ENCODE data around the gene RASGRP4.
"Not testable (repeated sequence)": the region's sequence is repeated elsewhere in the genome, so short reads cannot be mapped to it uniquely, and the experiment has no call there.

RASGRP4 gene

DNA sequence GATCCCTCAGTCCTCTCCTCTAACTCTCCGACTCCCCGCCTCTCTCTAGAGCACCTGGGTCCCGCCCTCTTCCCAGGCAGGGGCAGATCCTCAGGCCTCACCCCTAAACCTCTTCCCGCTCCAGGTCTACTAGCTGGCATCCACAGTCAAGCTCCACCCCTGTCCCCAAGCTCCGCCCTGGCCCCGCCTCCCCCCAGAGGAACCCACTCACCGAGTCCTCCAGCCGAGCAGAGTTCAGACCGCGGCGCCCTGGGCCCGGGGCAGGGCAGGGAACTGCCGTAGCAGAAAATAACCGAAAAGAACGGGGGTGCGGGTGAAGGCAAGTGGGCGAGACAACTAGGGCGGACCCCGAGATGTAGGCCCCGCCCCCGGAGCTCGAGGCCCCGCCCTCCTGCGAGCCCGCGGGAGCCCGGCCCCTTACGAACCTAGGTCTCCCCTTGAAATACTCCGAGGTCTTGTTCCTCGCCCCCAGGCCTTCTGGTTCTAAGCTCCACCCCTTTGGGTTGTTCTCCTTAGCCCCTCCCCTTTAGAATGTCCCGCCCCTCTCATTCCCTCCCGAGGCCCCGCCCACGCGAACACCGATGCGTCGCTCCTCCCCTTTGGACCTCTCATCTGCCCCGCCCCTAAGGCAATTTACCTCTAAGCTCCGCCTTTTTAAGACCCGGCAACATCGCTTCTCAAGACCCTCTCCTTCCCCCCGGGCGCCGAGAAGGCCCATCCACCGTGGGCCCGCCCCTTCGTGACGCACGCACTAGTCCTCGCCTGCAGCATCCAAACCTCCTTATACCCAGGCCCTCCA is 38.3 kb downstream of the RASGRP4 start, which contains the start of gene GGN:
Gene GGN (minus strand): TSS at position 485 of the 799 bp plus-strand sequence. CDS start 773 bp downstream, outside the sequence.
- peak; percentile 96 for DNase-seq

DNA sequence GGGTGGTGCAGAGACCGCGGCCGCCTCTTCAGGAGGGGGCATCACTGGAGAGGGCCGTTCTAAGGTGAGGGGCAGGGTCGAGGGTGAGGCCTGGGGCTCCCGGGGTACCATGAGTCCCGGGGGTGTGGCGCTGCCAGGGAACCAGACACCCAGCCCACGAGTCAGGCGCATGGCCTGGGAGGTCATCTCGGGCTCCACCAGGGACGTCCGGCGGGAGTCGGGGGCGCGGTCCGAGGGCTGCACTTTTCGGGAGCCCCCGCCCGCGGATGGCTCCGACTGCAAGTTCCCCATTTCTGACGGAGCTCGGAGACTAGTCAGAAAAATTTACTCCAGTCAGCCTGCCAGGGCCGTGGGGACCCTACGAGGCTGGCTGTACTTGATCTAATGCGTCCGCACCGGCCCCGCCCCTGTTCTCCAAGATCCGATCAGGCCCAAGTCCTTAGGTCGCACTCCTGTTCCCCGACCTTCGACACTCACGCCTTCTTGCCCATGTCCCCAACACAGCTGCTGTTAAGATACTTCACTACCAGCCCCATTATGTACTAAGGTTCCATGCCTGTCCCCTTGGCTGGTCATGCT is 39.0 kb downstream of the RASGRP4 start:
- DNase-seq, result no peak

DNA sequence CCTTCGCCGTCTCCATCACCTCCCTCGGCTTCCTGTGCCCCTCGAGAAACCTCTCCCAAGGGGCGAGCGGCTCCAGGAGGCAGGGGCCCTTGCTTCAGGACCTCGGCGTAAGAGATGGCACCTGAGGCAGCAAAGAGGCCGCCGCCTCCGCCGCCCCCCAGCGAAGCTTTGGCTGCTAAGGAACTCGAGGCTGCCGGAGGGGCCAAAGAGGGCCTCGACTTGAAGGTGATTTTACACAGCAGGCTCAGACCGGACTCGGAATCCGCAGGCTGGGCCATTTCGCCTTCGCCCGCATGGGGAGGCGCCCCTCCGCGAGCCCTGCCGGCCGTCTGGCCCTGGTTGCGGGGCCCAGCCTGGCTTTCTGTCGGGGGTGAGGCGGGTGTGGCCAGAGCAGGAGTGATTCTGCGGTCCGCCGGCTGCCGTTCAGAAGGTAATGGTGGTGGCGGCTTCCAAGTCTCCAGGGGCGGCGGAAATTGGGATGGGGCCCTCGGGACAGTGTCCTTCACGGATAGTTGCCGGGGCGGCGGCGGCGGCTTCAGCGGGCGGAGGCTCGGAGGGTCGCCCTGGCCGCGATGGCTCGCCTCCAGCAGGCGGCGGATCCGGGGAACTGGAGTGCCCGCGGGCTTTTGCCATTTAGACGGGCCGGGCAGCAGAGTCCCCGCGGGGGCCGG is 39.6 kb downstream of the RASGRP4 start:
- no peak for DNase-seq

DNA sequence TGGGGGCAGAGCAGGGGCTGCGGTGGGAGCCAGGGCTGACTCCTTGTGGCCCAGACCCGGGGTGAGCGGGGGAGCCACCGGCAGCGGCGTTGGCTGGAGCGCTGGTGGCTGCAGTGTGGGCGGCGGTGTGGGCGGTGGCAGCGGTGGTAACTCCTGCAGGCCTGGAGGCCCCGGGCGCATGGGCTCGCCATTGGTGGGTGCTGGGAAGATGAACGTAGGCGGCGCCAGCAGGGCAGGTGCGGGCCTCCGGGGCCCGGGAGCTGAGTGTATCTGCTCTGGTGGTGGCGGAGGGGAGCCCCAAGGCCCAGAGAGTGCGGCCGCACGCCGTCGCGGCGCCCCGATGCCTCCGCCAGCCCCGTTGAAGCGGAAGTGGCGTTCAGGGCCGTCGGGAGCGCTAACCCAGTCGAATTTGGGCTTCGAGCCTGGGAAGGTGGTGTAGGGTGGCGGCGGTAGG is 40.2 kb downstream of the RASGRP4 start:
- no peak for DNase-seq

DNA sequence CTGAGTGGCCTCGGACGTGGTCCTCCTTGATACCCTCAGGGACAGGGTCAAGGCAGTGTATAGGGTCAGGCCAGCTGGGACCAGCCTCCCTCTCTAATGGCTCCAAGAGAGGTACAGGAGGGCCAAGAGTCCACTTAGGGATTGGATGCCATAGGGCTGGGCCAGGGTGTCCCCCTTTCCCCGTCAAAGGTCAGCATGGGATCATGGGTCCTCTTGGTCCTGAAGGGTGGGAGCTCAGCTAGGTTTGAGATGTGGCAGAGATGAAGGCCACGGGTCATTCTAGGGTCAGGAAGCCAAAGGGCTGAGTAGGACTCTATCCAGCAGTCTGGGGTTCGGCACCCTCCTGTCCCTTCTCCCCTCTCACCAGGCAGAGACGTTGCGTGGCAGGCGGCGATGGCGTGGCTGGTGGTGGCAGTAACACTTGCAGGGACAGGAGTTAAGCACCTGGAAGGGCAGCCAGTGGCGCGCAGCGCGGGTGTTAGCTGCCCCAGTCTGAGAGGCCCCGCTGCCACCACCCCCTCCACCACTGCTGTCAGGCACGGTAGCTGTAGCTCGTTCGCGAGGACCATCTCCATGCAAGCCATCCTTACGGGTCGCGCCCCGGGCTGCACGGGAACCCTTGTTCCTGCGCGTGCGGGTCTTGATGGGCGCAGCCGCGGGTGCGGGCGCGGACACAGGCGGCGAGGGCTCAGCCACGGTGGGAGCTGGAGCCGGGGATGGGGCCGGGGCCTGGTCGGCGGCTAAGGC is 40.8 kb downstream of the RASGRP4 start:
- no peak for DNase-seq

DNA sequence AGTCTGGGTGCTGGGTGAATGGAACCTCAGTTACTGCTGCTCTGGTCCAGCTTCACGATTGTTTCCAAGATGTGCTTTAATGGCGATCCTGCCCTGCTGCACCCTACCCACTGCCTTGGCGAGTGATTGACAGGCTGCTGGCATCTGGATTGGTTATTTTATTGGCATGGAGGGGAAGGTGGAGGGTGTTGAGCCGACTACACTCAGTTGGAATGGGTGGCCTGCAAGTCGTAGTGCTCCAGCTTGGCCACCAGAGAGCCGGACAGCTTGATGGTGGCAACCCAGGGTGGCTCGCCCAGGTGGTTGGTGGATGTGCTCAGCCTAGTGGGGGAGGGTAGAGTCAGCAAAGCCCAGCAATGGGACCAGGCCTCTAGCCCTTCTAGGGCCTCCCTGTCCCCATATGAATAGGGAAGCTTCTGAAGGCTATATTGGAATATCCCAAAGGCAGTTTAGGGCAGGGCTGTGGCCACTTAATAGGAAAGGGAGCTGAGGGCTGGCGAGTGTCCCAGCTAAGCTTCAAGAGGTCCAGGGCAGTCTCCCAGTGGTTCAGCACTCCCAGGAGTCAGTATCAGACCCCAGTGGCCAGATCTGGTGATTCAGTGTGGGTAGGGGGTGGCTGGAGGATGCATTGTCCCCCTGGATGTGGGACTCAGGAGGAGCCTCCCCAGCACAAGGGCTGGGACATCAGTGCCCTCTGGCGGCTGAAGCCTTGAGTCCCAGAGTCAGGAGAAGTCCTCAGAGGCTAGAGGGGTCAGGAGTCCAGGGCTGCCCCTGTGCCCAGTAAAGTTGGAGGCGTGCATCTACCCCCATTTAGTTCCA is 41.6 kb downstream of the RASGRP4 start:
- DNase-seq, result peak; percentile 28

DNA sequence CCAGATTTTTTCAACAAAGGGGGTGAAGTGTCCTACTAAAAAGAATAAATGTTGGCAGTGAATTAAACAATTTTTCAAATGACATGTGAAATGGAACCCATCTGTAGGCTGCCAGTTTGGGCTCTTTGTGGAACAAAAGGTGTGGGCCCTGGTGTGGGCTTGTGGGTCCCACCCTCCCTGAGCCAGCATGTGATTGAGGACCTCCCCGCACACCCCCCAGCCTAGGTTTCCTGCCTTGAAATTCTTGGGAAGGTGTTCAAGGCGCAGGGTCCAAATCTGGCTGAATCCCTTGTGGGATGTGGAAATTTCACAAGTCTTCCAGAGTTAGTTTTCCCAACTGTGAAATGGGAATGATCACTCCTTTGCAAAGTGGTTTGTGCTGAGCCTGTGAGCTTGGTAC is 42.3 kb downstream of the RASGRP4 start:
- no peak for DNase-seq

DNA sequence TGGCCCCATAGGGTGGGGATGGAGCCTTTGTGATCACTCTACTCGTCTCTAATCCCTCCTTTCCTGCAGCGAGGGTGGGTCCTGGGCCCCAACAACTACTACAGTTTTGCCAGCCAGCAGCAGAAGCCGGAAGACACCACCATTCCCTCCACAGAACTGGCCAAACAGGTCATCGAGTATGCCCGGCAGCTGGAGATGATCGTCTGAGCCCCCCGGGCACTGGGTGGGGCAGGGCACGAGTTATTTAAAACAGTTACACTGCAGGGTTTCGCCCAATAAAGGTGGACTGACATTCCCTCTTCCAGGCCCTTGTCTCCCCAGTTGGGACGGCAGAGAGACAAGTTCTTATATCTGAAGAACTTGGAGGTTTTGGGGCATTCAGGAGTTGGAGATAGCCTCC is 42.8 kb downstream of the RASGRP4 start:
- no peak for DNase-seq

DNA sequence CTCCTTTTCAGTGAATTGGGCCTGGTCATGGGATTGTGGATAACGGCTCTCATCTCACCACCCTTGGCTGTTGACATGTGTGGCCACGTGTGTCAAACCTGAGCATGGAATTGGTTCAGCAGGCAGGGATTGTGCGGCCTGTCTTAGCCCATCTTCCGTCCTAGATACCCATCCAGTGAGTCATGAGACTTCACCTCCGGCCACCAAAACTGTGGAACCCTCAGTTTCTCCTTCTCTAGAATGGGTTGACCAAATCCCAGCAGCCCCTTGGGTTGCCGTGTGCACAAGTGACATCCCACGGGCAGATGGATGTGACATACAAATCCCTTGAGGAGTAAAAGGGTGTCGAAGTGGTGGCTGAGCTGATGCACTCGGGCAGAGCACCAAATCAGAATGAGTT is 44.9 kb downstream of the RASGRP4 start:
- no peak for DNase-seq

DNA sequence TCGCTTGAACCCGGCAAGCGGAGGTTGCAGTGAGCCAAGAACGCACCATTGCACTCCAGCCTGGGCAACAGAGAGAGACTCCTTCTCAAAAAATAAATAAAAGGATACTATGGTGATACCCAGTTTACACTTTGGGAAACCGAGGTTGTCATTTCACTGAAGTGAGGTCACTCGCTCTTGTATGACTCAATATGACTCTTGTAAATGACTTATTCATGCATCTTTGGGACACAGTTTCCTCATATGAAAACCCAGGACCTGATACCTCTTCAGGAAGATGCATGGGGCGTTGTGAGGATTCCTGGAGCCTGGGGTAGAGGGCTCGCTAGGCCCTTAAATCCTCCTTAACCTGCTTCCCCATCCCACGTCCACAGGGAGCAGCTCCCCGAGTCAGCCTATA is 47.2 kb downstream of the RASGRP4 start:
- no peak for DNase-seq

DNA sequence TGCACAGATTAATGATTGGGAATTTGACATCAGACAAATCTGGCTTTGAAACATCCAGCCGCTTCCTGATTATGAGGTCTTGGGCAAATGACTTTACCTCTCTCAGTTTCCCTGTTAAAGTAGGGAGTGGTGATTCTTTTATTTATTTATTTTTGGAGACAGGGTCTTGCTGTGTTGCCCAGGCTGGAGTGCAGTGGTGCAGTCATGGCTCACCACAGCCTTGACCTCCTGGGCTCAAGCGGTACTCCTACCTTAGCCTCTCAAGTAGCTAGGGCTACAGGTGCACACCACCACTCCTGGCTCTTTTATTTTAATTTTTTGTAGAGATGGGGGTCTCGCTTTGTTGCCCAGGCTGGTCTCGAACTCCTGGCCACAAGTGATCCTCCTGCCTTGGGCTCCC is 49.0 kb downstream of the RASGRP4 start:
- DNase-seq, result no peak

DNA sequence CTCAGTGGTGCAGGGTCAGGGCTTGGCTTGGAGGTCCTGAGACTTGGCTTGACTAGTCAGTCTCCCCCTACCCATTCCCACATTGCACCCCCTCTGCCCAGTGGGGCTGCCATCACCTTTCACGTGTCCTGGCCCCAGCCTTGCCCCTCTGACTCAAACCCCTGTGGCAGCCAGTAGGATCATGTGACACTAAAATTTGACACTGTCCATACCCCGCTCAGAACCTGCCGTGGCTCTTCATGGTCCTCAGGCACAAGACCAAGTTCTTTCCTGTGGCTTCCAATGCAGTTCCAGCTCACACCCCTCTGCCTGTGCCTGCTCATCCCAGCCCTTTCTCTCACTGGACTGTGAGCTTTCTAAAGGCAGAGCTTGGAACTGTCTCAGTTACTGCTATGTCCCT is 49.4 kb downstream of the RASGRP4 start:
- no peak for DNase-seq

DNA sequence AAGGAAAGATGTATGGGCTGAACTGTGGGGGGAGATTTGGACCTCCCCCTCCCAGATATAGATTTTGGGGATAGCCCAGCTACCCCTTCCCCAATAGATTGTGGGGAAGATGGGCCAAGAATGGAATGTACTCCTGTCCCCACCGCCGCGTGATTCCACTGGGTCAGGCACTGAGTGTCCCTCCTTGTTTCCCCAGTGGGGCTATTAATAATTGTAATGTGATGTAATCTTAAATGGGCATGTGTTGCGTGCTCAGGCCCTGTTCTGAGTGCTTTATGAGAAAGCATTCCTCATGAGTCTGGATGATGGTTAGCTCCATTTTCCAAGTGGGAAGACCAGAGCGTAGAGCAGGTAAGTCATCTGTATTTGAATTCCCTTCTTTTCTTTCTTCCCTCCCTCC is 50.3 kb downstream of the RASGRP4 start:
- peak; percentile 21 for DNase-seq

DNA sequence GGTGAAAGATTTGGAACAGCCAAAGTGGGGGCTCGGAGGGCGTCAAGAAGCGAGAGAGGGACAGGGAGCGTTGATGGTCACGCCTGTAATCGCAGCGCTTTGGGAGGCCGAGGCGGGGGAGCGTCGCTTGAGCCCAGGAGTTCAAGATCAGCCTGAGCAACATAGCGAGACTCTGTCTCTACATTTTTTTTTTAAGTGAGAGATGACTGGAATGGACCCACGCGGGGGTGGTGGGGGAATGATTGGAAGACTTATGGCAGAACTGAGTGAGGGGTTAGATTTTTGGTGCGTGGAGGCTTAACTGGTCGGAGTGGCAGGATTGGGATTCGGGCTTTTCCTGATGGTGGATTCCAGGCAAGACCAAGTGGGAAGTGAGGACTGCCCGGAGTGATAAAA is 50.9 kb downstream of the RASGRP4 start:
- no peak for DNase-seq

DNA sequence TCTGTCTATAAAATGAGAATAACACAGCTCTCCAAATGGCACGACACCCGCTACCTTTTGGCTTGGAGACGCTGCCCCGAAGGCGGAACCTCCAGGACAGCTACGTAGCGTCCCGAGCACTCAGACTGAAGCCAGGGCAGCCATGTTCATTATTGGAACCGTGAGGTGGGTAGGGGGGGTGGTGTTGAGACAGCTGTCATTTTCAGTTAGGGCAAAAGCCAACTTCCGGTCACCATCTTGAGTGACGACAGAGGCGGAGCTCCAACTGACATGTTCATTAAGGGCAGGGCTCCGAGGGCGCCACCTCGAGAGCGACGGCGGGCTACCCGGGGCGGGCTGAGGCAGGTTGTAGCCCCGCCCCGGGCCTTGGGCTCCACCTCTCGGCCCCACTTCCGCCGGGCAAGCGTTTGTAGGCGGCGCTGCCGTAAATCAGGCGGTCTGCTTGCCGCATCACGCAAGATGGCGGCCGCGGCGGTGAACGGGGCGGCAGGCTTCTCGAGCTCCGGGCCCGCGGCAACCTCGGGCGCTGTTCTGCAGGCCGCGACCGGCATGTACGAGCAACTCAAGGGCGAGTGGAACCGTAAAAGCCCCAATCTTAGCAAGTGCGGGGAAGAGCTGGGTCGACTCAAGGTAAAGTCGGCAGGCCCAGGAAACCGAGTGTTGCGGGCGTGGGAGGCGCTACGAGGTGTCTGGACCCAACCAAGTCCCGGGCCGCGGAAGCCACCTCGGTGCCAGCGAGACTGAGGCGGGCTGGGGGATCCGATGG is 51.5 kb downstream of the RASGRP4 start, which contains the start of gene PSMD8:
Gene PSMD8 (plus strand): TSS at position 240 of the 766 bp plus-strand sequence. CDS start 31 bp downstream, at position 271.
- DNase-seq, result peak; percentile 98

DNA sequence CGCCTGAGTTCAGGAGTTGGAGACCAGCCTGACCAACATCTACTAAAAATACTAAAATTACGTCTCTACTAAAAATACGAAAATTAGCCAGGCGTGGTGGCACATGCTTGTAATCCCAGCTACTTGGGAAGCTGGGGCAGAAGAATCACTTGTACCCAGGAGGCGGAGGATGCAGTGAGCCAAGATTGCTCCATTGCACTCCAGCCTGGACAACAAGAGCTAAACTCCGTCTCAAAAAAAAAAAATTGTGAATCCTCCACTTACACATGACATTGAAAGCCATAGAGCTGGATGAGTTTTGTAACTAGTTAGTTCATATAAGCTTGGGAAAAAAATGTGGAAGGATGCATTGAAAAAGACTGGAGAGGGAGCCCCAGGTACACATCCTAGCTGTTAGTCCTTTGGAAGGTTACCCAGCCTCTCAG is 52.1 kb downstream of the RASGRP4 start:
- no peak for DNase-seq

DNA sequence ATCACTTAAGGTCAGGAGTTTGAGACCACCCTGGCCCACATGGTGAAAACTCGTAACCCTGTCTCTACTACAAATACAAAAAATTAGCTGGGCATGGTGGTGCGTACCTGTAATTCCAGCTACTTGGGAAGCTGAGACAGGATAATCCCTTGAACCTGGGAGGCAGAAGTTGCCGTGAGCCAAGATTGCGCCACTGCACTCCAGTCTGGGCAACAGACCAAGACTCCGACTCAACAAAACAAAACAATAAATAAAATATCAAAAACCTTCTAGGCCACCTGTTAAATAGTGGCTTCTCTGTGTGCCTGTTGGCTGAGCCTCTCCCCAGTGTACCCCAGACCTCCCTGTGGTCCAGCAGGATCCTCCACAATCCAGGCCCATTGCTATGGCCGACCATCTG is 54.9 kb downstream of the RASGRP4 start:
- no peak for DNase-seq

DNA sequence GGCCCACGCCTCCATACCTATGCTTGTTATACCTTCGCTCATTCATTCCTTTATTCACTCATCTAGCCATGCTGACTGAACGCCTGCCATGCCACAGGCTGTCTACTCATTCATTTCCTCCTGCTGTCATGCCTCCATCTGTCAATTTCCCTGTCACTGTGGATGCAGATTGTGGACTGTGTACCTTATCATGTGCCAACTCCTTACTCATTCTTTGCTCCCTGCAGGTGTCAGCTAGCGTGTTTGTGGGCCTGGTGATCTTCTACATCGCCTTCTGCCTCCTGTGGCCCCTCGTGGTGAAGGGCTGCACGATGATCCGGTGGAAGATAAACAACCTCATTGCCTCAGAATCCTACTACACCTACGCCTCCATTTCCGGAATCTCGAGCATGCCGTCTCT is 55.7 kb downstream of the RASGRP4 start:
- DNase-seq, result no peak

DNA sequence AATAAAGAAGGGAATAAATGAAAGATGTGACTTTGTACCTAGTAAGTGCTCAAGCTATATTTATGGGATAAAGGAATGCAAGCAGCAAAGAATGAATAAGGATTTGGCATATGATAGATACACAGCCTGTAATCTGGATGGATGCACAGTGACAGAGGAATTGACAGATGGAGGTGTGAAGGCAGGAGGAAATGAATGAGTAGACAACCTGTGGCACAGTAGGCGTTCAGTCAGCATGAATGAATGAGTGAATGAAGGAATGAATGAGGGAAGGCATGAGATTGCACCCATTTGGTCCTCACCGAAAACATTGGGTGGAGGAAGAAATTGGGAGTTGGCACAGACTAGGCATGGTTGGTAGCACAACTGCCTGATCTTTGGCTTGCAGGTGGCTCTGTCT is 56.4 kb downstream of the RASGRP4 start:
- no peak for DNase-seq

DNA sequence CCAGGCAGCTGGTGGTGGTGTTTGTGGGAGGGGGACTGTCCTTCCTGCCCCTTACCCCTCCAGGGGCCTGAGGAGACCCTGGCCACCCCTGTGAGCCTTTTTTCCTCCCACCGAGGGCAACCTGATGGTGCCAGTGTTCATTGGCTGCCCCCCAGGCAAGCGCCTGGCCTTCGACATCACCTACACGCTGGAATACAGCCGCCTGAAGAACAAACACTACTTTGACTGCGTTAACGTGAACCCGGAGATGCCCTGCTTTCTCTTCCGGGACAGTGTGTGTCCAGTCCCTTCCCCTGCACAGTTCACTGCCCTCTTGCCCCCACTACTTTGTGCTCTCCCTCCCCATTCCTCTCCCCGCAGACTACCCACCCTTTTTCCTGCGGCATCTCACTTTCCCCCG is 59.0 kb downstream of the RASGRP4 start:
- DNase-seq, result no peak

DNA sequence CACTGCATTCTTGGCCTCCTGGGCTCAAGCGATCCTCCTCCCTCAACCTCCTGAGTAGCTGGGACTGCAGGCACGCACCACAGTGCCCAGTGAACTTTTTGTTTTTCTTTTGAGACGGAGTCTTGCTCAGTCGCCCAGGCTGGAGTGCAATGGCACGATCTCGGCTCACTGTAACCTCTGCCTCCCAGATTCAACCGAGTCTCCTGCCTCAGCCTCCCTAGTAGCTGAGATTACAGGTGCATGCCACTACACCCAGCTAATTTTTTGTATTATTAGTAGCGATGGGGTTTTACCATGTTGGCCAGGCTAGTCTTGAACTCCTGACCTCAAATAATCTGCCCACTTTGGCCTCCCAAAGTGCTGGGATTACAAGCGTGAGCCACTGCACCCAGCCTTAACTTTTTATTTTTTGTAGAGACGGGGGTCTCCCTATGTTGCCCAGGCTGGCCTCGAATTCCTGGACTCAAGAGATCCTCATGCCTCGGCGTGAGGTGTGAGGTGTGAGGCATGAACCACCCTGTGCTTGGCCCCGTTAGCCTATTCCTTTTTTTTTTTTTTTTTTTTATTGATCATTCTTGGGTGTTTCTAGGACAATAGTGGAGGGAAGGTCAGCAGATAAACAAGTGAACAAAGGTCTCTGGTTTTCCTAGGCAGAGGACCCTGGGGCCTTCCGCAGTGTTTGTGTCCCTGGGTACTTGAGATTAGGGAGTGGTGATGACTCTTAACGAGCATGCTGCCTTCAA is 62.9 kb downstream of the RASGRP4 start:
- DNase-seq, result not testable (repeated sequence)
